Mononuclear cell (primary cell): ENCODE results near the gene GEMIN5. TPM values are rescaled to one million over a fixed set of nuclear protein-coding genes. Genes with fewer than 3 reads are reported as not detected.
"Not testable (repeated sequence)": the region's sequence is repeated elsewhere in the genome, so short reads cannot be mapped to it uniquely, and the experiment has no call there.

Experiments
- H3K27me3 ChIP-seq: 2 replicates; pipeline ENCODE4 v1.6.0; 2011; ENCODE audit warnings: low read length, control low read depth; ENCODE audit not compliant: insufficient read depth
- H3K4me1 ChIP-seq: 2 replicates; pipeline ENCODE4 v1.5.1; 2011; ENCODE audit warnings: mild to moderate bottlenecking, low read length, control low read depth; ENCODE audit not compliant: insufficient read depth
- H3K4me3 ChIP-seq: 2 replicates; pipeline ENCODE4 v1.5.1; 2011; ENCODE audit warnings: mild to moderate bottlenecking, low read length, moderate library complexity
- H3K9me3 ChIP-seq: 2 replicates; pipeline ENCODE4 v1.5.1; 2011; ENCODE audit warnings: low read depth, mild to moderate bottlenecking, control low read depth, low read length
- total RNA-seq: library from RNA; depleted of rRNA; stranded (reverse); fragments of >200 nt; gene quantifications from one replicate; pipeline ENCODE4 v1.2.3, GENCODE V29; 2012

Gene GEMIN5
- total RNA-seq, 1 donor: 3.7 TPM

DNA sequence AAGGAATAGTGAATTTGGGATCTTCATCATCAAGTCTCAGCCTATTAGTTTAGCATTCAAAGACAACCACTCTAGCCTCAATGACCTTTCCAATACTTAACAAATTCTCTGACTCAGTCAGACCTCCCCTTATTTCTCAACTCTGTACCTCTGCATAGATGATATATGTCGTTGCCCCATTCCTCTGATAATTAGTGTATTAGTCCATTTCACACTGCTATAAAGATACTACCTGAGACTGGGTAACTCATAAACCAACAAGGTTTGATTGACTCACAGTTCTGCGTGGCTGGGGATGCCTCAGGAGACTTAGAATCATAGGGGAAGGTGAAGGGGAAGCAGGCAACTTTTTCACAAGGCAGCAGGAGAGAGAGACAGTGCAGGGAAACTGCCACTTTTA is 11.8 kb upstream of the GEMIN5 start:
- no peak overlapping the region for H3K4me3 ChIP-seq
- no peaks in the 10 kb centered on the region for H3K27me3 ChIP-seq
- H3K9me3 ChIP-seq: no peaks in the 10 kb centered on the region
- H3K4me1 ChIP-seq: no peaks in the 10 kb centered on the region

GRCh38 chr5:154948313-154948712 is 10.3 kb upstream of the GEMIN5 start:
- Histone ChIP-seq H3K9me3 (no peaks in the 10 kb centered on the region), H3K4me1 (no peaks in the 10 kb centered on the region), H3K4me3 (no peak overlapping the region), H3K27me3 (no peaks in the 10 kb centered on the region)

GRCh38 chr5:154947778-154948177 is 9.8 kb upstream of the GEMIN5 start:
- H3K27me3 ChIP-seq: no peaks in the 10 kb centered on the region

DNA sequence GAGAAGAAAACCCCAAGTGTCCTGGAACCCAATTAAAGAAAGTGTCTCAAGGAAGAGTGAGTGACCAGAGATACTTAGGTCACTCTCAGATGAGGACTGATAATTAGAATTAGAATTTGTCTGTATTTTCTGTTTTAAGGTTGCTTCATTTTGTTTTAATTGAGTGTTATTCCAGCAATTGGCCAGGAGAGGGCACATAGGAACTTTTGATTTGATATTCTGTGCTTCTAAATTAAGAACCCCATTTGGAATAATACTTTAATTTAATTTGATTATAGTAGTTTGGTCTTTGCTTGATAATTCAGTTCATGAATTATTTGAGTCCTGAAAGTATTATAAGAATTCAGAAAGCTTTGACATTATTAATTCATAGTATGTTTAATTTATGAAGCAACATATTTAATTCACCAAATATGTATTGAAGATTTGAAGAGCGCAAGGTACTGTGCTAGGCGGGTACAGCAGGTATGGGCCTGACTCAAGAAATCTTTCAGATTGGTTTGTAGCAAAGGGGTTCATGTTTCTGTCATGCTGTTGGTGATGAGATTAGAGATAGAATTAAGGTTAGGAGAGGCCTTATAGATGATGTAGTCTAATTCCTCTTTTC is 7.8 kb upstream of the GEMIN5 start:
- H3K4me1 ChIP-seq: peaks cover 19% of the 10 kb centered on the region
- no peak overlapping the region for H3K4me3 ChIP-seq
- H3K9me3 ChIP-seq: no peaks in the 10 kb centered on the region
- H3K27me3 ChIP-seq: no peaks in the 10 kb centered on the region

More at GRCh38 chr5:154947778-154948177, 9.8 kb upstream of the GEMIN5 start:
- H3K4me3 ChIP-seq: no peak overlapping the region
- H3K4me1 ChIP-seq: peaks cover 3% of the 10 kb centered on the region
- H3K9me3 ChIP-seq: no peaks in the 10 kb centered on the region

DNA sequence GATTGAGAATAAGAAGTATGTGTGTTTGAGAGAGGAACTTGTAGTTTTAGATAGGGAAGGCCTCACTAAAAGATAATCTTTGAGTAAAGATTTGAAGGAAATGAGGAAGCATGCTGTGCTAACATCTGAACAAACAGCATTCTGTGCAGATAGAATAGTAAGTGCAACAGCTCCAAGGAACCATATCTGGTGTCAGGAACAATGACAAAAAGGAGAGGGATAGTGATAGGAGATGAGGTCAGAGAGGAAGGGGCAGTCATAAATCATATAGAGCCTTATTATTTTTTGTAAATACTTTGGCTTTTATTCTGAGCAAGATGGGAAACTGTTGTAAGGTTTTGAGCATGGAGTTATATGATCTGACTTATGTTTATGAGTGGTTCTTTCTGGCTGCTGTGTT is 6.7 kb upstream of the GEMIN5 start:
- Histone ChIP-seq H3K27me3 (no peaks in the 10 kb centered on the region), H3K9me3 (no peaks in the 10 kb centered on the region), H3K4me3 (no peak overlapping the region), H3K4me1 (peaks cover 25% of the 10 kb centered on the region)

DNA sequence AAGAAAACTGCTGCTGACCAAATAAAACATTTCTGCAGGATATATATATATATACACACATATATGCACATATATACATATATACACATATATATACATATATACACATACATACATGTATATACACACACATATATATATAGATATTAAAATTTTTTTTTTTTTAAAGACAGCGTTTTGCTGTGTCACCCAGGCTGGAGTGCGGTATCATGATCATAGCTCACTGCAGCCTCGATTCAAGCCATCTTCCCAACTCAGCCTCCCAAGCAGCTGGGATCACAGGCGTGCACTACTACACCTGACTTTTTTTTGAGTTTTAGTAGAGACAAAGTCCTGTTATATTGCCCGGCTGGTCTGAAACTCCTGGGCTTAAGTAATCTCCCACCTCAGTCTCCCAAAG is 5.5 kb upstream of the GEMIN5 start:
- Histone ChIP-seq H3K4me1 (peaks cover 29% of the 10 kb centered on the region), H3K27me3 (no peaks in the 10 kb centered on the region), H3K4me3 (no peak overlapping the region), H3K9me3 (no peaks in the 10 kb centered on the region)

- Histone ChIP-seq H3K4me1 (peaks cover 45% of the 10 kb centered on the region), H3K9me3 (no peaks in the 10 kb centered on the region), H3K27me3 (no peaks in the 10 kb centered on the region), H3K4me3 (peak within 1 kb of the TSS; percentile 79)
These were observed 3.0 kb upstream of the GEMIN5 start, which contains the start of gene MRPL22 for GRCh38 chr5:154940772-154941620. Gene MRPL22, plus strand, starts transcription at chr5:154941073. Its CDS starts 38 bp downstream, at chr5:154941111.

DNA sequence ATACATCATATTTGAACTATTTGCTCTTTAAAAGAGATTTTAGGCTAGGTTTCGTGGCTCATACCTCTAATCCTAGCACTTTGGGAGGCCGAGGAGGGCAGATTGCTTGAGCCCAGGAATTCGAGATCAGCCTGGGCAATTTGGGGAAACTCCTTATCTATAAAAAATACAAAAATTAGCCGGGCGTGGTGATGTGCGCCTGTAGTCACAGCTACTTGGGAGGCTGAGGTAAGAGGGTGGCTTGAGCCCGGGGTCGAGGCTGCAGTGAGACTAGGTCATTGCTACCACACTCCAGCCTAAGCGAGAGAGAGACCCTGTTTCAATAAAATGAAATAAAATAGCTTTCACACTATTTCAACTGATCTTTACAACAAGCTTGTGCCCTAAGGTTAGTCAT is 2.4 kb upstream of the GEMIN5 start:
- Histone ChIP-seq H3K27me3 (no peaks in the 10 kb centered on the region), H3K4me1 (peaks cover 45% of the 10 kb centered on the region), H3K4me3 (peak overlapping the region; percentile 79), H3K9me3 (no peaks in the 10 kb centered on the region)

DNA sequence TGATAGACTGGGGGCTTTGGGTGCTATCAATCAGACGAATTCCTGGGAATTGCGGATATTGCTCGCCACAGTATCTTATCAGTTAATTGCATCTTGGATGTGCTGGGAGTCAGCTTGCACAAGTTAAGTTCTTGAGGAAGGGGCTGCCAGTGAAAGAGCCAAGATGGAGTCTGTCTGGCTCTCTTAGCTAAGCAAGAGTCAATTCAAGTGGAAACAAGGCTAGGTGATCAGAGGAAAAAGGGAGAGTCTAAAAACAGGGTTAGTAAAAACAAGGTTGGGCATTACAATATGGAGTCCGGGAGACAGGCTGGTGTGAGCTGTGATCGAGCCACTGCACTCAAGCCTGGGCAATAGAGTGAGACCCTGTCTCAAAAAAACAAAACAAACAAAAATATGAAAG is 1.4 kb upstream of the GEMIN5 start:
- H3K9me3 ChIP-seq, H3K4me3 ChIP-seq: not testable (repeated sequence)
- H3K4me1 ChIP-seq: peaks cover 45% of the 10 kb centered on the region

DNA sequence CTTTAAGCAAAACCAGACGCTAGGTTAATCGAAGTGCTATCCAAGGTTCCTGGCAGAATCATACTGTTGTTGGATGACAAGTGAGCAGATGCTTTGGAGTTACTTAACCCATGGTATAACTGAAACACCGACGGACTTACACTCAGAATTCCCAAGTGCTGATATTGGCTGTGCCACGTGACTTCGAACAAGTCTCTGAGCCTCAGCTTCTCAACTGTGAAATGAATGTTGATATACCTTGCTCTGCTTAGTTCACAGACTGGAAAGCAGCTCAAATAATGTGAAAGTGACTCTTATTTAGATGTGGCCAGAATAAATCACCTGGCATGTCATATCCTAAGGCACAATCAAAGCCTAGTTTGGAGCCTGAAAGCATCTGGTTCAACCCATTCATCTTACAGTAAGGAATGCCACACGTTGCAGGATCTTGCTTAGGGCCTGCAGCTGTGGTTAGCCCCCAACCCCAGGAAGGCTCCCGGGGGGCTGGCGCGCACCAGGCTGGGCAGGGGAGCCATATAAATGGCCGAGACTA is 759 bp downstream of the GEMIN5 start:
- Histone ChIP-seq H3K4me1 (peaks cover 37% of the 10 kb centered on the region), H3K4me3 (peak overlapping the region; percentile 59), H3K27me3 (no peaks in the 10 kb centered on the region), H3K9me3 (no peaks in the 10 kb centered on the region)

More for the DNA sequence above, 1.4 kb upstream of the GEMIN5 start:
- not testable (repeated sequence) for H3K27me3 ChIP-seq

DNA sequence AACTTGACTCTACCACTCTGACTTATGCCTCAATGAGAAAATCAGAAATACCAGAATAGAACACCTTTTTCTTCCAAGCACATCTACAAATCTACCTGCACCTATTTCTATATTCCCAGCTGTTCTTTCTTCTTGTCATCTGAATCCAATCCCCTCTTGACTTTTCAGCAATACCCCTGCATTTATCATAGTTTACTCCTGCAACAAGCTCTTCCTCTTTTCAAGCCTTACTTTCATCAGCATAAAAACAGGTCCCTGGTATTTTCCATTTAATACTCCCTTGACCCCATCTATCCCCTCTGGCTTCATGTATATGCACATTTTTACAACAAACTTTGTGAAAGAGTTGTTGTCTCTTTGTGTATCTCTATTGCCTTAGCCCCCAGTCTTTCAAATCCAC is 3.1 kb downstream of the GEMIN5 start:
- no peak overlapping the region for H3K4me3 ChIP-seq
- H3K9me3 ChIP-seq: no peaks in the 10 kb centered on the region
- no peaks in the 10 kb centered on the region for H3K27me3 ChIP-seq
- peaks cover 20% of the 10 kb centered on the region for H3K4me1 ChIP-seq

DNA sequence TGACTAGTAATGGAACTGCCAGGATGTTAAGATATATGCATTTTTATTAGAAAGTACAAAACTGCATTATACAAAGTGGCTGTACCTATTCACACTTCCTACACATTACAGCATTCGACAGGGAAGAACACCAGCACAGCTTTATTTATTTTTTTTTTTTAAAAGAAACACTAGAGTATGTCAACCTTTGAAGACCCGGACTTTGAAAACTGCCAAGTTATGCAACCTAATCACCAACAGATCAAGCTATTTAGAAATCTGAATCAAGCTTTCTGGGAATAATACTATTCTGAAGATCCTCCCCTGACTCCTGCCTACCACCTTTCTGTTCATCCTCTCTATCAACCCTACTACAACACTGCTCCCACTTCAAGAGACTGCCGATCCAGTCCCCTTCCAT is 4.5 kb downstream of the GEMIN5 start:
- no peaks in the 10 kb centered on the region for H3K9me3 ChIP-seq
- no peak overlapping the region for H3K4me3 ChIP-seq
- peaks cover 16% of the 10 kb centered on the region for H3K4me1 ChIP-seq
- H3K27me3 ChIP-seq: no peaks in the 10 kb centered on the region

DNA sequence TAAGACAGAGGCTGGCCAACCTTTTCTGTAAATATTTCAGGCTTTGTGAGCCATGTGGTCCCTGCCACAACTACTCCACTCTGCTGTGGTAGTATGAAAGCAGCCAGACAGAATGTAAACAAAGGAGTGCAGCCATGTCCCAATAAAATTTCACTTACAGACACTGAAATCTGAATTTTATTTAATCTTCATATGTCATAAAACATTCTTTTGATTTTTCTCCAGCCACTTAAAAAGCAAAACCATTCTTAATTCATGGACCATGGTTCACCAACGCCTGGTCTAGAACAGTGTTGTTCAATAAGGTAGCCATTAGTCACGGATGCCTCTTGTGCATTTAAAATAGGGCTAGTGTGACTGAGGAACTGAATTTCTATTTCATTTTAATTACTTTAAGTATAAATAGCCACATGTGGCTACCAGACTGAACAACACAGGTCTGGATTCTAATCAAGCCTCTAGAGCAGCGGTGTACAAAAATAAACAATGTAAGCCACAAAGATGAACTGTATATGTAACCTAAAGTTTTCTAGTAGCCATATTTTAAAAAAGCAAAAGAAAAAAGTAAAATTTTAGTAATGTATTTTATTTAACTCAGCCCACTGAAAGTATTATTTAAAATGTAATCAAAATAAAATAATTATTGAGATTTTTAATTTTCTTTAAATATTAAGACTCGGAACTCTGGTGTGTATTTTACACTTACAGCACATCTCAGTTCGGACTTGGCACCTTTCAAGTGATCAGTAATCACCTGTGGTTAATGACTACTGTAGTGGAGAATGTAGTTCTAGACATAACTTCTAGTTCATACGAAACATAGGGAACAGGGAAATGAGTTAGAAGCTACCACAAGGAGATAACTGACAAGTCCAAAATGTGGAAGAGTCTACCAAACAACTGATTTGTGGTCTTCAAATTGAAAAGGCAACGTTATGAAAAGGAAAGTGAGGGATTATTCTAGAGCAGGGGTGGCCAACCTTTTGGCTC is 14.3 kb downstream of the GEMIN5 start:
- no peaks in the 10 kb centered on the region for H3K4me1 ChIP-seq
- H3K4me3 ChIP-seq: no peak overlapping the region
- H3K27me3 ChIP-seq: no peaks in the 10 kb centered on the region
- H3K9me3 ChIP-seq: no peaks in the 10 kb centered on the region

GRCh38 chr5:154917757-154918156 is 20.3 kb downstream of the GEMIN5 start:
- no peaks in the 10 kb centered on the region for H3K4me1 ChIP-seq
- no peaks in the 10 kb centered on the region for H3K27me3 ChIP-seq
- H3K9me3 ChIP-seq: no peaks in the 10 kb centered on the region
- no peak overlapping the region for H3K4me3 ChIP-seq
